Bone marrow (tissue), 2 donors: Measurements from ENCODE around the gene YIPF3.
"Not testable (repeated sequence)": the region's sequence is repeated elsewhere in the genome, so short reads cannot be mapped to it uniquely, and the experiment has no call there.

Experiments used
- DNase-seq, 2 donors: peaks; one replicate each; lab custom pipeline; 2025; lab: John Stamatoyannopoulos, UW

Gene YIPF3

DNA sequence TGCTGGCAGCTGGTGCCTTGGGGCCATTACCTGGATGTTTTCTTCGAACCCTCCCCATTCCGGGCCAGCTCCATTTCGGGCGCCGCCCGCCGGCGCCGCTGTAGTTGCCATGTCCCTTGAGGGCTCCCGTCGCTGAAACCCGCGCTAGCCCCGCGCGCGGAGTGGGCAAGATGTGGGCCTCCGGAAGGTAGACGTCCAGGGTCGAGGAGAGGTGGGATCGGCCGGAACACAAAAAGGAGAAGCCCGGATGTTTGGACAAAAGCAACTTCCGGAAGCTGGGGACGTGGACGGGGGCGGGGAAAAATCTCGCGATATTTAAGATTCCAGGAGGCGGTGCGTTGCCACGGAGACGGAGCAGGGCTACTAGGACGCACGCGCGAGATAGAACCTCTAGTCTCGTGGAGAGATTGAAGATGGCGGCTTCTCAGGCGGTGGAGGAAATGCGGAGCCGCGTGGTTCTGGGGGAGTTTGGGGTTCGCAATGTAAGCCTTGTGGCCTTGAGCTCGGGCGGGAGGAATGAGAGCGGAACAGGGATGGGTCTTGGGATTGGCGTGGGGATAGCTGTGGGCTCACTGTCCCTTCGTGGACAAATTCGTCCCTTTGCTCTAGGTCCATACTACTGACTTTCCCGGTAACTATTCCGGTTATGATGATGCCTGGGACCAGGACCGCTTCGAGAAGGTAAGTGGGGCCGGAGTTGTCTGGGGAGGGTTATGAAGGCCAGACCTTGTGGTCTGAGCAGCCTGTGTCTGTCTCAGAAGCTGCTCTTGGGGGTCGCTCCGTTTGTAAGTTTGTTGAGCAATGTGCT is at the start of gene YIPF3, which contains the start of gene POLR1C:
YIPF3 (minus strand) TSS at position 230 of the 808 bp plus-strand sequence; CDS start at position 111, 119 bp downstream.
POLR1C (plus strand) TSS at position 393 of the 808 bp plus-strand sequence; CDS start at position 414, 21 bp downstream.
- peak; percentile 83 to 98 for DNase-seq

DNA sequence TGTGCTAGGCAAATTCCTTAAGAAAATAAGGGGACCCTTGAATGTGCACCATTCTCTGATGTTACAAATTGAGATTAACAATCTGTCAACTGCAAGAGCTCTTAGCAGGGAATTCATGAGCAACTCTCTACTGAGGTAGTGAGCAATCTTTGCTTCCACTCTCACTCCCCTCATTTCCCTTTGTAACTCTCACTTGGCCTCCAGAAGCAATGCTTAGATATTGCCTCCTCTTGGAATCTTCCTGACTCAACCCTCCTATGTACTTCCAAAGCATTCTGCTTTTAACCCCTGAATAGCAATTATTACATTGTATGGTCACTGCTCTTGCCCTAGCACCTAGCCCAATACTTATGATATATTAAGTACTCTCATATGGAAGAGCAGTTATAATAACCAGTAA is 42.6 kb upstream of the YIPF3 start:
- DNase-seq = no peak

DNA sequence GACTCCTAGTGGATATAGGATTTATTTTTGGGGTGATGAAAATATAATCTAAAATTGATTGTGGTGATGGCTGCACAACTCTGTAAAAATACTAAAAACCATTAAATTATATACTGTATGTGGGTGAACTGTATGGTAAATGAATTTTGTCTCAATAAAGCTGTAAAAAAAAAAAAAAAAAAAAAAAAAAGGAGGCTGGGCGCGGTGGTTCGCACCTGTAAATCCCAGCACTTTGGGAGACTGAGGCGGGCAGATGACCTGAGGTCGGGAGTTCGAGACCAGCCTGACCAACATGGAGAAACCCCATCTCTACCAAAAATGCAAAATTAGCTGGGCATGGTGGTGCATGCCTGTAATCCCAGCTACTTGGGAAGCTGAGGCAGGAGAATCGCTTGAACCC is 40.9 kb upstream of the YIPF3 start:
- not testable (repeated sequence) for DNase-seq

DNA sequence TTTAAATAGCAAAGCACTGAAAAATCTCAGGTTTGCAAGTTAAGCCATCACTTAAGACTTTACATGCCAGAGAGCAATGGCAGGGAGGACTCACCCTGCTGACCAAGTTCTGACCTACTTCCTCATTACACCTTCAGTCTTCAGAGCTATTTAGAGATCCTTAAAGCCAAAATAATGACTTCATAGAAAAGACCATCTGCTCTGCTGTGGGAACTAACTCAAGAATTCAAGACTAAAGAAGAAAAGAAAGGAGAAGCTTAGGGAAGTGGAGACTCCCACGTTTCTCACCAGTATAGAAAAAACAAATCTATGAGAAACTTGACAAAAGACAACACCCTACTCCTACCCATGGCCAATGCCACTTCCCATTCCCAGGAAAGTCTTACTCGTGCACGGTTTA is 30.5 kb upstream of the YIPF3 start:
- DNase-seq = no peak

DNA sequence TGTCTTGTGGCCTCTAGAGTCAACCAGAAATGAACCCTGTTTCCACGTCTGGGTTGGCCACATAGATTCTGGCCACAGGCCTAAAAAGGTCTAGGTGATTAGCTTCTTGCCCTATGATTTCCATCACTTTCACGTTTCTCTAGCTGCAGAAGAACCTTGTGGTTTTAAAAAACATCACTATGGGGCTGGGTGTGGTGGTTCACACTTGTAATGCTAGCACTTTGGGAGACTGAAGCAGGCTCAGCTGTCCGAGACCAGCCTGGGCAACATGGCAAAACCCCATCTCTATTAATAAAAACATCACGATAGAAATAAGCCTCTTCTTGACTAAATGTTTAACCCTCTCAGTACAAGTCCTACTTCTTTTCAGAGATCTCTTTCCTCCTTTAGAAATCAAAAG is 27.7 kb upstream of the YIPF3 start:
- DNase-seq = no peak

DNA sequence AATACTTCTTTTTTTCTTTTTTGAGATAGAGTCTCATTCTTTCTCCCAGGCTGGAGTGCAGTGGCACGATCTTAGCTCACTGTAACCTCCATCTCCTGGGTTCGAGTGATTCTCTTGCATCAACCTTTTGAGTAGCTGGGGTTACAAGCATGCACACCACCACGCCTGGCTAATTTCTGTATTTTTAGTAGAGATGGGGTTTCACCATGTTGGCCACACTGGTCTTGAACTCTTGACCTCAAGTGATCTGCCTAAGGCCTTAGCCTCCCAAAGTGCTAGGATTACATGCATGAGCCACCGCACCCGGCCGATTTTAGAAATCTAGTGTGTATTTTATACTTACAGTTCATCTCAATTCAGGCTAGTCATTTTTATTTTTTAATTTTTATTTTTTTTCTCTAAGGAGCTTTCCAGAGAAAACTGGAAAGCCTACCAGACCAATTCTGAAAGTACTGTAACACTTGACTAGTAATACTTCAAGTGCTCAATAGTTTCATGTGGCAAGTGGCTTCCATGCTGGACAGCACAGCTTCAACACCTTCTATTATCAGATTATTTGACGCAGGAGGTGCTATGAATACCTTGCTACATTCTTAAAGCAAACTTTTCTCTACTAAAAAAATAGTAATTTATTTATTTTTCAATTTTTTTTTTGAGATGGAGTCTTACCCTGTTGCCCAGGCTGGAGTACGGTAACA is 25.2 kb upstream of the YIPF3 start:
- no peak for DNase-seq

DNA sequence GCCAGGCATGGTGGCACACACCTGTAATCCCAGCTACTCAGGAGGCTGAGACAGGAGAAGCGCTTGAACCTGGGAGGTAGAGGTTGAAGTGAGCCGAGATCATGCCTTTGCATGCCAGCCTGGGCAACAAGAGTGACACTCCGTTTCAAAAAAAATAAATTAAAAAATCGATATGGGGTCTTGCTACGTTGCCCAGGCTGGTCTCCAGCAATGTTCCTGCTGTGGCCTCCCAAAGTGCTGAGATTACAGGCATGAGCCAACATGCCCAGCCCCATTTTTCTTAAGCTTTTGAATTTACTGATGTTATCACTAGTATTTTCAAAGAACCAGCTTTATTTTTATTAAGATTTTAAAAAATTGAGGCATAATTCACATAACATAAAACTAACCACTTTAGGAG is 23.8 kb upstream of the YIPF3 start:
- no peak for DNase-seq

DNA sequence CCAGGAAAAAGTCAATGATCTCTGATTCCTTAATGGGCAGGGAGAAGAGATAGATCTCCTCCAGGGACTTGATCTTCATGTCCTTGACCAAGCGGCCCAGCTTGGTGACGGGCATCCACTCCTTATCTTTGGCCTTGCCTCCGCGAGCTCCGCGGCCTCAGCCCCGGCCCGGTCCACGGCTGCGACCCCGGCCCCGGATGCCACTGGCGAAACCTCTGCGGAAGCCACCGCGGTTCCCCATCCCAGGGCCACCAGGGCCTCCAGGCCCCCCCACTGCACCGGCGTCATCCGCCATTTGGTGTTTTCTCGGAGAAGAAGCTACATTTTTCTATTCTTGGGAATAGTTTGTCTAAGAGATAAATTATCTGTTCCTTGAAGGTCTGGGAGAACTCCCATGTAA is 22.7 kb upstream of the YIPF3 start:
- DNase-seq = not testable (repeated sequence)

DNA sequence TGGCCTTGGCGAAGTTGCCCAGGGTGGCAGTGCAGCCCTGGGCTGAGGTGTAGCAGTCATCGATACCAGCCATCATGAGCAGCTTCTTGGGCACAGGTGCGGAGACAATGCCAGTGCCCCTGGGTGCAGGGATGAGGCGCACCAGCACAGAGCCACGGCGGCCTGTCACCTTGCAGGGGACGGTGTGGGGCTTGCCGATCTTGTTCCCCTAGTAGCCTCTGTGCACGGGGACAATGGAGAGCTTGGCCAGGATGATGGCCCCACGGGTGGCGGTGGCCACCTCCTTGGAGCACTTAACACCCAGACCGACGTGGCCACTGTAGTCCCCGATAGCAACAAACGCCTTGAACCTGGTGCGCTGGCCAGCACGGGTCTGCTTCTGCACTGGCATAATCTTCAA is 22.3 kb upstream of the YIPF3 start:
- not testable (repeated sequence) for DNase-seq

DNA sequence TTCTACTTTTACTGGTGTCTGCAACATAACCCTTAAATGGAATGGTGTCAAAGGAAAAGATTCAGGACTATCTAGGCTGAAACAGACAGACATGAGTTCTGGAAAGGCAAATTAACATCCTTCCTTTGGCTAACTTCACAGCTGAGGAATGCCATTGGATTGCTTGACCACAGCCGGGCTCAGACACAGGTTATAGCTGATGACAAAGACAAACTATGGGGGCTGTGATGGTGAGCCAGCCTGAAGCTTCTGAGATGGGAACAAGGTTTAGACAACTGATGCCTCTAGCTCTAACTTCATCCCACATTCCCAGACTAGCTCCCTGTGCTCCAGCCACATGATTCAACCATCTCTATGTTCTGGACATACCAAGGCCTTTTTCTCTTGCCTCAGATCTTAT is 15.5 kb upstream of the YIPF3 start:
- no peak for DNase-seq

DNA sequence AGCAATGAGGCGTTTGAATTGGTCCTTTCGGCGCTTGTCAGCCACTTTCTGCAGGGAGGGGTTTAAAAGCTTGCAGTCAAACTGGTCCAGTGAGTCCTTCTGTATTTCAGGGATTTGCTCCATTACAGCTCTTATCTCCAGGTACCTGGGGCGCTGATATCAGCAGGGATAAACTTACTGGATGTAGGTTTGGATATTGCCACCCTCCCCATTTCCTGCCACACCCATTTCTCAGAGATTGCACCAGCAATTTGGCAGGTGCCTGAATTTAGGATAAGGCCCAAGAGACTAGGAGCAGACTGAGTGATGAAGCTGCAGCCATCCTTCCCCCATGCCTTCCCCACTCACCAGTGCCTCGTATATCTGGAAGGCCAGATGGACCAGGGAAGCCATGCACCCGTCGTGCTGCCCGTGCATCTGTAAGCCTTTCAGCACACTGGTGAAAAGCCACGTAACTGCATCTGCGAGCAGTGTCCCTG is 7.8 kb upstream of the YIPF3 start:
- DNase-seq = no peak

DNA sequence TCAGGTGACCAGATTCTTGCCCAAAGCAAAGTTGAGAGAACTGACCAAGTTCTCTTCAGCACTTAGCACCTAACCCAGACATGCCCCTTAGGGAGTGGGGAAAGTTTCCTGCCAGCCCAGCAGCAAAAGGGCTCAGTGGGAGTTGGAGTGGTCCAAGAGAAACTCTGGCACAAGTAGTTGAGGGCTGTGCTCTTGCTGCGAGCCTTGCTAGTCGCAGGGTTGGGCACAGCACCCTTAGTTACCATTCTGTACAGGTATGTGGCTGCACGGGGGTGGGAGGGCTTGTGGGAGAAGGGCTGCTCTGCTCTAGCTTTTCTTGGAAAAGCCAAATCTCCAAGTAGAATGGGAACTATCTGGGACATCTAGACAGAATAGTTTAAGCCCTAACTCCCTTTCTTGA is 6.6 kb upstream of the YIPF3 start:
- DNase-seq = no peak

DNA sequence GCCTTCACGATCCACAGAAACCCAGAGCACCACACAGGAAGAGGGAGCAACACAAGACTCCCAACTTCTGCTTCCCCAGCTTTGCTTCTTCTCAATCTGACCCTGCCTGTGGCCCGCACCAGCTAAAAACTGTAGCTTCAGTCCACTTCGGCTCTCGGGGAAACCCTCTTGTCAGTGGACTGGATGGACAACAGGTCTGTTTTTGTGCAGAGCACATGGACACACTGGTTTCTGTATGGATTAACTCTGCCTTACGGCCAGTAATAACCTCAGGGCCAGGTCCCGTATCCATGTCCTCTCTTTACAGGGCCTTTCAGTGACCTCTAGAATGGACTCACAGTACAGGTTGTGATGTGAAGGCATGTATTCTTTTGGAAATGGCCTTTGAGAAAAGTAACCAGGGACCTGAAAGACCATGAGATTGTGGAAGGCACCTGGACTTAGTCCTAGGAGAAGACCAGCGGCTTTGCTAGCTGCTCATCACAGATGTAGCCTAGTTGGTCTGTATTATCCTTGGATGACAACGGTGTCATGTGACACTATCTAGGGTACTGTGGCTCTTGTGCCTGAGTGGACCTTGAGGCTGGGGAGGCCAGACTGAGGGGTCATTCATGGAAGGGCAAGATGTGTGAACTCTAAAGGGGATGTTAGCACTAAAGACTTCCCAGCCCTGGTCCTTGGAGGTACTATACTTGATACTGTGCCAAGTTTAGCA is 6.0 kb upstream of the YIPF3 start:
- DNase-seq = no peak

DNA sequence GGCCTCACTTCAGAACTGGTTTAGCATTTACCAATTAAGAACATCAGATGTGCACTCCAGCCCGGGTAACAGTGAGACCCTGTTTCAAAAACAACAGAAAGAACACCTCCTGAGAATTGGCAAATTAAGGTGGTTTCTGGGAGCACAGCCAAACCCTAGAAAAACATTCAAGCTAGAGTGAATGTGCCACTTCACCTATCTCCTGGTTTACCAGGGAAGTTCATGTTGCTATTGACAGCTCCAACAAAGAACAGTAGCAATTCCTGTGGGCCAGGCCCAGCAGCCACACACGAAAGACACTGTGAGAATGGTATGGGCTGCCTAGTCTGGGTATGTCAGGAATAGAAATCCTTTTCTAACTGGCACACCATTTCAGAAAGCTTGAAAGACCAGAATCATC is 5.1 kb upstream of the YIPF3 start:
- DNase-seq = no peak

DNA sequence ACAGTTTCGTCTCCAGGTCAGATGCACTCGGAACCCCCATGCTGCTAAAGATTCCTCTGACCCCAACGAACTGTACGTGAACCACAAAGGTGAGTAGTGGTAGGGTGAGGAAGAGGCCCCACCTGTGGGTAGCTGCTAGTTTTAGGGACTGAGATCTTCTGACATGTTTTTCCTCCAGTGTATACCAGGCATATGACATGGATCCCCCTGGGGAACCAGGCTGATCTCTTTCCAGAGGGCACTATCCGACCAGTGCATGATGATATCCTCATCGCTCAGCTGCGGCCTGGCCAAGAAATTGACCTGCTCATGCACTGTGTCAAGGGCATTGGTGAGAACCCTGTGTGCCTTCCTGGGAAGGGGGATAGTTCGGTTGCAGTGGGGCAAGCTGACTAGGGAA is 3.4 kb upstream of the YIPF3 start:
- no peak for DNase-seq

DNA sequence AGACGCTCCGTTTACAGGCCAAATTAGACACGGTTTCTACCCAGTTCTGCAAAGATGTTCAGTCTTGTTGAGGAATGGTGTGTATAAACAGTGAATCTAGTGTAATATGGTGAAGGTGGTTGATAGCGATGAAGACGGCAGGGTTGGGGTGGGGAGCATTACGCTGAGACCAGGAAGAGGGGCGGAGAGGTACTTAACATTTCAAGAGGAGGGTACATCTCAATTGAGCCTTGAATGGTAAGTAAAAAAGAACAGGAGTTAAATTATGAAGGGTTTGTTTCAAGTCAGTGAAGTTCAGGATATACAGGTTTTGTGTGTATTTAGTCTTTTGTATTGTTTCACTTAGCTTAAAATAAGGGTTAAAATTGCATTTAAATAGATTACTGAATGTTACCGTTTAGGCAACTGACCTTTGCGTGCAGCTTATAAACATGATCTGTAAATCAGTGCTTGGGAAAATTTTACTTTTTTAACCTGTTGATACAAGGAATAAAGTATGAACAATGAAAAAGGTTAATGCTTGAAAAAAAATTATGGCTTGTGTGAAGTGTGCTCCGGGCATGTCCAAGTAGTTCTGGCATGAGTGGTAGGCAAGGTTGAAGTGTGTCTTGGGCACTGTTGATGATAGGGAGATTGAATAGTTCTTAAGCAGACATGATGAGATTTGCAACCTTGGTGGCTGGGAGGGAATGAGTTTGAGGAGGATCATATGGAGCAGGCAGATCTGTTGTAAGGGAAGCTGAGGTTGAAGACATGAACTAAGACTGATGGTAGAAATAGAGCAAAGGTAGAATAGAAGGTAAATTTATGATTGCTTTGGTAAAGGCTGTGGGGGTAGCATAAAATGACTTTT is 1.0 kb upstream of the YIPF3 start:
- DNase-seq = no peak

DNA sequence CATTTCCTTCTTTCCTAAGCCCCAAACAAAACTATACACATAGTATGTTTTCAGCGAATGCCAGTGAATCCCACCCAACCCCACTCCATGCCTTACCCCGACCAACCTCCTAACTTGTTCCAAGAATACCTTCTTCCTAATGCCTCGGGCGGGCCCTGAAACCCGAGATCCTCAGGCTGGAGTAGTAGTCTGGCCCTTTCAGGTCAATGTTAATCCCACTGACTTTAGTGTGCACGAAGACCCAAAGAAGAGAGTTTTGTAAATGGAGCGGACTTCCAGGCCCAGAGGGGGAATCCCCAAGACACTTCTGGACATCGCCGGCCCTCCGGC is 394 bp downstream of the YIPF3 start:
- no peak for DNase-seq

DNA sequence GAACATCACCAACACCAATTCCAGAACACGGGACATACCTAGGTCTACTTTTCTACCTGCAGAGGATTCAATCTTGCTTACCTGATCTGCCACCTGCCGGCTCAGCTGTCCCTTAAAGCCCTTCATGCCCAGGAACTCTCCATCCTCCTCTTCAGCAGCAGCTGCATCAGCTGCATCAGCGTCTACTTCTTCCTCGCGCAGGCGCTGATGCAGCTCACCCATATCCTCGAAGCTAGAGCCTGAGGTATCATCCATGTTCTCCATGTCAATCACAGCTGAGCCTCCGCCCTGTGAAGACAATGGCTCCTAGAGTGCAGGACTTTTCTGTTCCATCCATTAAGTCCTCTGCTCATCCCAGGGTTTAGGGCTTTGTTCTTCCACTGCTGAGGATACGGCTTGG is 918 bp downstream of the YIPF3 start:
- no peak for DNase-seq

DNA sequence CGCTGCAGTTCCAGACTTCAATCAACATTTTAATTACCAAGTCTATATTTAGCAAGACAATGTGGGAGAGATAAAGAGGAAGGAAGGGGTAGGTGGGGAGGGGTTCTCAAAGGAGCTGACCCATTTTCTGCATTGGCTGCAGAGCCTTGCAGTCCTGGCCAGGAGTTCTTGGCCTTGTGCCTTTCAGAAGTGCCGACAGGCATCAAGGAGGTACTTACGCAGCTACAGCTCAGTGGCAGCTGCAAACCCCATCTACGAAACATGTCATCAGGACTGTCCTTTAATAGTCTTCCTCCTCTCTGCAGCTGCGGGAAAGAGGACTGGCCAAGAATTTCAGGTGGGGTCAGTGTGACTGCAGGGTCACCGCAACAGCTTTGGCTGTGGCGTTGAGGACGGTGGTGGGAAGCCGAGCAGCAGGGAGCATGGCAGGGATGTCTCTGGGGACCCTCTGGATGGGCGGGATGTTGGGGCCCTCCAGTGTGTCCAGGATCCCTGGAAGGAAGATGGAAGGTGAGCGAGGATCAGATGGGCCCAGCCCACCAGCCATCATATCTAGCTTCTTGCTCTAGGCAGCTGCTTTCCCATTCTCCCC is 4.8 kb downstream of the YIPF3 start:
- DNase-seq = no peak

DNA sequence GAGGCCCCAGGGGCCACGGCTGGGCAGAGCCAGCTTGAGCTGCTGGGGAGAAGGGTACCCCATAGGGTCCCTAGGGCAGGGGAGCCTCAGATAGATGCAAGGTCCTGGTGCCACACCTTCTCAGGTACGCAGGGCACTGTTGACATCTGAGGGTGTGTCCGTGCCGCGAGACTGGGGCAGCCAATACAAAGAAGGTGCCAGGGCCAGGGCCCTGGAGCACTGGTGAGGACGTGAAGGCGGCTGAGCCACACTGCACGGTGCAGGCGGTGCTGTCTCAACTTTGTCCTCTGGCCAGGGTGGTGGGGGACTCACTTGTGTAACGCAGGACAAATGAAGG is 5.9 kb downstream of the YIPF3 start:
- DNase-seq = no peak

DNA sequence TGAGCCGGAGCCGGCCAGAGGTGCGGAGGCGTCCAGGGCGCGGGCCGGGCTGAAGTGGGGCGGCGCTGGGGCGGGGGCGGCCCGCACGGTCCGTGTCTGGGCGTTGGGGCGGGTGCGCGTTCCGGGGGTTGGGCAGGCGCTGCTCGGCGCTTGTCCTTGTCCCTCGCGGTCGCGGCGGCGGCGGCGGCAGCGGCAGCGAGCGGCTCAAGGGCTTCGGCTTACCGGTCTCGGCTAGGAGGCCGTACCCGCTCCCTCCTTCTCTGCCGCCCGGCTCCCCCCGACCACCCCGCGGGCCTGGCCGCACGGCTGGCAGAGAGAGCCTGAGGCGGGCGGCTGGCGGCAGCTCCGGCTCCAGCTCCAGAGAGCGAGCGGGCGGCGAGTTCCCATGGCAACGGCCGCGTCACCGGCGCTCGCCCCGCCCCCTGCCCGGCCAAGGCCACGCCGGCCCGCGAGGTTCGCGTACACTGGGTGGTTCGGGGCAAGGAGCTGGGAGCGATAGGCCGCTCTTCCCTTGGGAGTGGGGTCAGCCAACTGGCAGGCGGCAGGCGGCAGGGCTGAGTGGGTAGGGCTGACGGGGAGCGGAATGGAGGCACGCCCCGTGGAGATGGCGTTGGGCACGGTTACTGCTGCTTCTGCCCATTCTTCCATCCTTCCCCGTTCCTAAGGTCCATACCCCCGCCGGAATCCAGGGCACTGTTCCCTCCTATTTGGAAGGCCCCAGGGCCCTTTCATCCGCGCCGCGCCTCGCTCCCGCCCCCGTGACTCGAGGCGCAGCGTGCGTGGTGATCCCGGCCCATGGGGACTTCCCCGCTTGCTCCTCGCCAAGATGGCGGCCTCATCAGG is 6.5 kb downstream of the YIPF3 start, which contains the start of gene LRRC73:
LRRC73 (minus strand) TSS at position 363 of the 843 bp plus-strand sequence. CDS start 561 bp downstream, outside the sequence.
- peak in 1 of 2 donors; percentile 67 for DNase-seq
